ENCODE results near the gene WDR7.

The WDR7 gene

DNA sequence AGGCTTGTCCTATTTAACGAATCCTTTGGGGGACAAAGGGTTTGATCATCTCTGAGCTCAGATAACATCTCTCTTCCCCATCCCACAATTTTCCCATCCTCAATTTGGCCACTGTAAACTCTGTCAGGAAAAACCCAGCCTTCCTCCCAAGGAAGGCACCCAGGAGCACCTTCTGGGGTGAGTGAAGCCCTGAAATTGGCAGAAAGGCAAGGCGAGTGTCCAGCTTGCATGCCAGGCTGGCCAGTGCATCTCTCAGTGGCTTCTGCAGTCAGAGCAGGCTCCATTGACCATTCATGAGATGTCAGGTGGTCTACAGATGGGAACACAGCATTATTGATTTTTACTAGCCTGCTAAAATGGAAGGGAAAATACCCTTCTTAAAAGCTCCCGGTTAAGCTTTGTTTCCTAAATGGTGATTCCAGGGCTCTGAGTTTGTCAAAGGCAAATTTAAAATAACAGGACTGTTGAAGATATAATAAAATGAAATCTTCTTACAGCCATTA is 412.5 kb downstream of the WDR7 start:
- DNase-seq (ENCODE audit: extremely low read depth in 1 of 2, low read depth in 1 of 2) = no peak

- DNase-seq (ENCODE audit: extremely low read depth in 1 of 2, low read depth in 1 of 2) = no peak
Measured at GRCh38 chr18:57073501-57074187, 422.5 kb downstream of the WDR7 start.

DNA sequence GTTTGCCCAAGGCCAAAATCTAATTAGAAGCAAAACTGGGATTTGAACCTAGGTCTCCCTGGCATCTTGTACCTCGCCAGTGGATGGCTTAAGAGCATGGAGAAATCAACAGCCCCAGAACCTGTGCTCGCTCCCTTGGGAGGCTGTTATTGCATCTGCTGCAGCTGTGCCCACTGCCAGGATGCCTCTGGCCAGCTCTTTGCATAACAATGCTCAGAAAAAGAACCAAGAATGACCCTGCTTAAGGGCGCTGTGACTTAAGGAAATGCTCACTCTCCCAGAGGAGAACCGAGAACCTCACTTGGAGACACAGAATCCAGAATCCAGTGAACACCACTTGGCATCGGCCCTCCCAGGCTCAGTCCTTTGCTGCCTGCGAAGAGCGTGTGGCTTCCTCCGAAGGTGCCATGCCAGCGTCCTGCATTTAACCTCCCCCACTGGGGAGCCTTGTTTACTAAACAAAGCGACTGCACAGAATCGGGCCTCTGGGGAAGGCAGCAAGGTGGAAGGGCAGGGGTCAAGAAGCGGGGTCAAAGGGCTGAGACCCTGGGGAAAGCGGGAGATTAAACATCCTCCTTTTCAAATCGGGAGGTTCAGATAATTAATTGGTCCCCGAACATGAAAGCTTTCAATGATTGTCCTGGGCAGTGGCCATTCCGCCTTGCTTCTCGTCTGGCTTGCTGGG is 424.7 kb downstream of the WDR7 start:
- no peak for DNase-seq (ENCODE audit: extremely low read depth in 1 of 2, low read depth in 1 of 2)

- DNase-seq (ENCODE audit: extremely low read depth in 1 of 2, low read depth in 1 of 2) = no peak
Measured at GRCh38 chr18:57077005-57077765, 426.0 kb downstream of the WDR7 start.

DNA sequence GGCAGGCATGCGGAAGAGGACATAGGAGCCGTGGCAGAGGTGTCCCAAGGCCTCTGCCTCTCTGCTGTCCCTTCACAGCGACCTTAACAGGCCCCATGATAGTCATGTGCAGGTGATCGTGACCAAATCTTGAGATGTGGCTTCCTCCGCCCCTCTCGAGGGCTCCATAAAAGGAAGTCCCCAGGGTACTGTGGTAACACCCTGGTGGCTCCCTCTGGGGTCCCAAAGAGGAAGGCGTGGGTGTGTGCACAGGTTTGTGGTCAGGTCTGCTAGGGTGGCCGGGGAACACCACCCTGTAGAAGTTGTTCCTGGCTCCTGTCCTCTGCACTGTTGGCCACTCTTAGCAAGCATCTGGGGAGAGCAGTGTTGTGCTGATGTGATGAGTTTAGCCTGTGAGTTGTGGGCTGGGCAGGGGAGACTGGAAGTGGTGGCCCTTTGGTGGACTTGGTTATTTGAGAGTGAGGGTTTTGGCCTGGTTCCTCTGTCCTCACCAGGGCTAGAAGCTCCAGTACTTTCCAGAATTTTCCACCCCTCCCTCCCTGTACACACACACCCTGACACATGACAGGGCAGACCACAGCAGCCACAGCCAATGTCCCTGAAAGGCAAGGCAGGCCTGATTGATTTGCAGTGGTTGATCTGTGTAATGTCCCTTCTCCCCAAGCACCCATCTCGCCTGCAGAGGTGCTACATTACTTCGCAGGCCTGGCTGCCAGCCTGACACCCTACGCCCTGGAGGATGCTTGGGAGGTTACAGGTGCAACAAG is 426.8 kb downstream of the WDR7 start:
- DNase-seq (ENCODE audit: extremely low read depth in 1 of 2, low read depth in 1 of 2) = peak in 1 of 2 donors; percentile 3

DNA sequence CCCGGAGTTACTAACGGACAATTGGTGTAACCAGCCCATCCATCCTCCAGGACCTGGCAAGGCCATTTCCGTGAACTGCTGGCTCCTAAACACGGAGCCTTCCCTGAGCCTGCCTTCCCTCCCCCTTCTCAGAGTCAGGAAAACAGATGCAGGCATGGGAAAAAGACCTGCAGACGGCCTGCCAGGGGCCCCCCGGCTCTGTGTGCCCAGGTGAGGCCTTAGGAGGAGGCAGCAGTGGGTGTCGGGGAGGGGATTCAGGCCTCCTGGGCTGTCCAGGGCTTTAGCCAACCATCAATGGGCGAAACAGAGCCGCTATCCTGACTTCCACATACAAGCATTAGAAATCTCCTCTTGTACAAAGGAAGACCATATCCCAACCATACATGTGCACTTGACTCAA is 427.5 kb downstream of the WDR7 start:
- DNase-seq (ENCODE audit: extremely low read depth in 1 of 2, low read depth in 1 of 2) = no peak

GRCh38 chr18:57080479-57080878 is 429.3 kb downstream of the WDR7 start:
- no peak for DNase-seq (ENCODE audit: extremely low read depth in 1 of 2, low read depth in 1 of 2)

DNA sequence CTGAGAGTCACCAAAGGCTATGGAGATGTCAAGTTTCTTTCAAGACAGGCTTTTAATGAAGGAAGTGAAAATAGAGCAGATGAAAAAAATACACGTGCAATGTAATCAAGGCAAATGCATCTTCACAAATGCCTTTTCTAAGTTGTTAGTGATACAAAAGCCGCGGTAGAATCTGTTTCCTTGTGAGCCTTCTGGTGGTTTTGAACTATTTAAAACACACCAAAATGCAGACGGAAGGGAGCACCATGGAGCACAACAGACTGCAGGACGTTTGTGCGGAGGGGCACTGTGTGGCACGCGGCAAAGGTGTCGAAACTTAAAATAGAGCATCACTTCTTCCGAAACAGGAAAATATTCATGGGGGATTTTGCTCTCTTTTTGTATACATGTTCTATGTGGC is 430.7 kb downstream of the WDR7 start:
- DNase-seq (ENCODE audit: extremely low read depth in 1 of 2, low read depth in 1 of 2) = no peak

- DNase-seq (ENCODE audit: extremely low read depth in 1 of 2, low read depth in 1 of 2) = no peak
Measured at GRCh38 chr18:57083485-57083884, 432.3 kb downstream of the WDR7 start.

DNA sequence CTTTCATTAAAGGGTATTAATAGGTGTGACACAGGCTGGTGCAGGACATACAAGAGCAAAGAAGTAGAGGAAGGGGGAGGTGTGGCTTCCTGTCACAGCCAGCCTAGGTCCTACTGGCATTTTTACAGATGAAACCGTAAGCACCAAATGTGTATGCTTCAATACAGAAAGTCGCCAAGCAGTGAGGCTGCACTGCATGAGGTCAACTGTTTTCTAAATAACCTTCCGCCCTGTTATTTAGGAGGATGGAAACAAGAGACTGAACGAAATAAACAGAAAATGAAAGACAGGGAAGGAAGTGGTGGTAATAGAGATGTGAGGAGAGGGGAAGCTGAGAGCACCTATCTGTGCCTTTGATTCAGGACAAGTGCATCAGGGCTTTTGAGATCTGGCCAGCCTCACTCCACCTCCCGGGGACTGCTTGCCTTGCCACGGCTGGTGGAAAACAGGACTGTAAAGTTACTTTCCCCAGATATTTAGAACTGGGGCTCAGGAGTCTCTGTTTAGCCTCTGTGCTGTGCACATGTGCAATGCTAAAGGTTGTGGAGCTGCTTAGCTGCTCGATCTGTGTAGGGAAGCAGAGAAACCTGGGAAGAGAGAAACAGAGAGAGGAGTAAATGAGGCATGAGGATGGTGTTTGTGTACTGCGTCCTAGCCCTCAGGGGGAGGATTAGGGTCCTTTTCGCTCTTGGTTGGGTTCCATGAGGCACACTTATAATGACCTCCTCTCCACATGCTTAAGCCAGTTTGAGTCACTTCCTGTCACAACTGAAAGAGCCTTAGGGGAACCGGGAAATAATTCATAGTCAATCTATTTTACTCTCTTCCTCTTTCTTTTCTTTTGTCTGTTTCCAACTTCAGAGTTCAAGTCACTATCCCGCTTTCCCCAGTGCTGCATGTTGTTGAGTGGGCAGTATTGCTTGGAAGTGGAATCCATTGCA is 433.4 kb downstream of the WDR7 start:
- no peak for DNase-seq (ENCODE audit: extremely low read depth in 1 of 2, low read depth in 1 of 2)

- DNase-seq (ENCODE audit: extremely low read depth in 1 of 2, low read depth in 1 of 2) = no peak
Measured at GRCh38 chr18:57085371-57085770, 434.2 kb downstream of the WDR7 start.

DNA sequence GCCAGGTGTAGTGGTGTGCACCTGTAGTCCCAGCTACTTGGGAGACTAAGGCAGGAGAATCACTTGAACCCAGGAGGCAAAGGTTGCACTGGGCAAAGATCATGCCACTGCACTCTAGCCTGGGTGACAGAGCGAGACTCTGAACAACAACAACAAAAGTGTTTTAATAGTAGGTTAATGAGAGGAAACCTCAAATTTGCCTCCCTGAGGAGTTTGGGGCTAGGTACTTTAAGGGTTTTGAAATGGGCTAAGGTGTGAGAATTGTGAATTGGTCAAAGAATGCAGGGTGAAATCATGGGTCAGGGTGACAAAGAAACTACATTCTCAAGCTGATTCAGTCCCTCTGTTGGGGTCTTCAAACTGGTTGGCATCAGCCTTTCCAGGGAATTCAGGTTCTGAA is 435.0 kb downstream of the WDR7 start:
- DNase-seq (ENCODE audit: extremely low read depth in 1 of 2, low read depth in 1 of 2) = no peak
